NCI-H460 (cell line): ENCODE measurements around the gene SMC4. TPM values are rescaled to one million over a fixed set of nuclear protein-coding genes. Genes with fewer than 3 reads are reported as not detected.

Source experiments
- DNase-seq: peaks from one replicate; pipeline ENCODE4 v3.0.0-alpha.2; 2016; ENCODE audit warnings: low read depth; ENCODE audit errors: extremely low read depth
- small RNA-seq, 2 experiments: library from RNA; depleted of rRNA; stranded (forward); fragments of <200 nt; gene quantifications; one replicate each; pipeline ENCODE3, GENCODE V24; 2014
- total RNA-seq: library from RNA; depleted of rRNA; stranded (reverse); fragments of >200 nt; shearing (Covaris generic); gene quantifications from 2 replicates; pipeline ENCODE4 v1.2.3, GENCODE V29; 2014; rRNA removed

Gene SMC4
- total RNA-seq, 1 experiment from 2014 or later, result 109 TPM

DNA sequence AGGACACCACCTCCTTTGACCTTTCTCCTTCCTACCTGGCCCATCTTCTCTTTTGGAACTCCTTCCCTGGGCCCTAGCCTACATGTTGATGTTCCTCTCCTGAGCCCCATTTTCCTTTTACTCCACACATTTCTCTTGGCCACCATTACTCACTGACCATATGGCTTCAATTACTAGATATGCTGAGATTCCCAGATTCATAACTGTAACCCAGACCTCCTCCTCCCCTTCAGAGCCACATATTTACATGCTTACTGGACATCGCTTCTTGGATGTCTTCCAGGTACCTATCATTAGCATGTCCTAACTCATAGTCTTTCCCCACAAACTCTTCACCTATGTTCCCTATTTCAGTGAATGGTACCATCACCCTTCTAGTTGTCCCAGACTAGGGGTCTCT is 74.5 kb downstream of the SMC4 start:
- DNase-seq, result no peak

DNA sequence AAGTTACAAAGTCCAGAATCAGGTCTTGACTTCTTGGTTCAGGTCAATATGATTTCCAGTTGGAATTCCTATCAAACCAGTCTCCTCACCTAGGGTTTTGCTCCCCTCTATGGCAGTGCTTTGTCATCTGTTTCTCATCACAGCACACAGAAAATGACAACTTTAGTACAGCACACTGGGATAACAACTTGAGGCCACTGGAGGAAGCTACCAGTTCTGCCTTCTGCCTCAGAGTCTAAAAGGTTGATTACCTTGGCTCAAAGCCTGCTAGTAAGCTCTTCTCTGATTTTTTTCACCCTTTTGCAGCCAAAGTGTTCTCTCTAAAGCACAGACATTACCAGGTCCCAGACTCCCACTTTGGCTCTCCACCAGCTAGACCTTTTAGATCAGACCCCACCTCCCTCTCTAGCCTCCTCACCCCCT is 75.0 kb downstream of the SMC4 start:
- no peak for DNase-seq

DNA sequence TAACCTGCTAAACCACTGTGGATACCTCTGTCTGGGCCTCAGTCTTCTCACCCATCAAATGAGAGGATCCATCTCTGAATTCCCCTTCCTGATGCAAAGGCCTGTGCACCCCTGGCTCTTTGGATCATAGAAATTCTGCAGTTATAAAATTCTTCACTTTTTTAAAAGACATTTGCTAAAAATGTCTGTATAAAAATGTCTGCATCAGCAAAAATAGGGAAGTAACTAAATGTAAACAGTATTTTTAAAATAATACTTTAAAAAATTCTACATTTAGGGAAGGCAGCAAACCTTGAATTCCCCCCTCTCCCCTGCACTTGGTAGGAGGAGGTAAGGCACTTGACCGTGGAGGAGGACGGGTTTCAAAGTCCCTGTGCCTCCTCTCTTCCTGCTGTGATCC is 75.7 kb downstream of the SMC4 start:
- DNase-seq, result no peak

DNA sequence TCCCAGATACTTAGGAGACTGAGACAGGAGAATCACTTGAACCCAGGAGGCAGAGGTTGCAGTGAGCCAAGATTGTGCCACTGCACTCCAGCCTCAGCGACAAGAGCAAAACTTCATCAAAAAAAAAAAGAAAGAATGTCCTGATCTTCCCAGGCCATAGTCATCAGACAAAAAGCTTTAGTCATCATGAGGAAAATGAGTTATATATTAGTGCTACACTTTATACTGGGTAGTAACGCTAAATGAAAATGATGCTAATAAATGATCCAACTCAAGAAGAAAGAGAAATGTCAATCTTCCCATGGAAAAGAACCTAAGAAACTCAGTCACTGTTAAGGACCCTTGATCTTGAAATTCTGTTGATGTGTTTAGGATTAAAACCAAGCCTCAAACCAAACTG is 76.4 kb downstream of the SMC4 start:
- DNase-seq, result no peak

DNA sequence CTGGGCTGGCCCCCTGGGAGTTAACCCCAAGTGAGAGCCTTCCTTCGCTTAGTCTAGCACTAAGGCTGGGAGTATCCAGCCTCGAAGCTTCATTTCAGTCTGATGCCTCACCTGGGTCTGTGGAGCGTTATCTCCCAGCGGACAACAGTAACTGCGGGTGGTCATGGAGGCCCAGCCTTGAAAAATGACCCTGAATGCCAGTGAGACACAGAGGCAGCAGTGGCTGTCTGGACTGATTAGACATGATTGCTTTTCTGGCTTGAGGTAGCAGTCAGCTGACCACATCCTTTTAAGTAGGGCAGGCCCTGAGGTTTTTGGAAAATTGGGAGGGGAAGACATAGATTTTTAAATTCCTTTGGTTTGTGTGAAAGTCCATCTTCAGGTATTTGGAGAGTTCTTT is 78.3 kb downstream of the SMC4 start:
- DNase-seq, result no peak

DNA sequence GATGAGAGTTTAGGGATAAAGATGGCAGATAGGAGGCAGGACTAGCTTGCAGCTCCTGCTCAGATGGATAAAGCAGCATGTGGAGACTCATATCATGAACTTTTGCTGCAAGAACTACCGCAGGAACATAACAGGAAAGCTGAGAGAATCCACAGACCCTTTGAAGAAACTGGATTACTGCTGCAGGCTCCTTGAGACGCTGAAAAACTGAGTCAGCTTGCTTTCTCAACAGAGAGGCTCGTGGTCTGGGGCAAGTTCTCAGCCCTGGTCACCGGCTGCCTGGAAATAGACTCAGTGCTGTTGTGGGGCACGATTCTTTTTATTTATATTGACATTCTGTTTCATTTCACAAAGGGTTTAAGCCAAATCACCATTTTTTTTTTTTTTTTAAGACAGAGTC is 78.9 kb downstream of the SMC4 start:
- no peak for DNase-seq

DNA sequence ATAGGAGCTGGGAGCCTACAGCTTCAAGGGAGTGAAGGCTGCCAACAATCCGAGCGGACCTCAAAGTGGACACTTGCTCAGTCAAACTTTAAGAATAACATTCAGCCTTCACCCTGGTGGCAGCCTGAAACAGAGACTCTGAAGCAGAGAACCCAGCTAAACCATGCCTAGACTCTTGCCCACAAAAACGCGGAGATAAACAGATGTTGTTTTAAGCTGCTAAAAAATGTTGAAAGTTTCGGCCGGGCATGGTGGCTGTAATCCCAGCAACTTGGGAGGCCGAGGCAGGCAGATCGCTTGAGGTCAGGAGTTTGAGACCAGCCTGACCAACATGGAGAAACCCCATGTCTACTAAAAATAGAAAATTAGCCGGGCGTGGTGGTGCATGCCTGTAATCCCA is 79.9 kb downstream of the SMC4 start:
- DNase-seq, result no peak

DNA sequence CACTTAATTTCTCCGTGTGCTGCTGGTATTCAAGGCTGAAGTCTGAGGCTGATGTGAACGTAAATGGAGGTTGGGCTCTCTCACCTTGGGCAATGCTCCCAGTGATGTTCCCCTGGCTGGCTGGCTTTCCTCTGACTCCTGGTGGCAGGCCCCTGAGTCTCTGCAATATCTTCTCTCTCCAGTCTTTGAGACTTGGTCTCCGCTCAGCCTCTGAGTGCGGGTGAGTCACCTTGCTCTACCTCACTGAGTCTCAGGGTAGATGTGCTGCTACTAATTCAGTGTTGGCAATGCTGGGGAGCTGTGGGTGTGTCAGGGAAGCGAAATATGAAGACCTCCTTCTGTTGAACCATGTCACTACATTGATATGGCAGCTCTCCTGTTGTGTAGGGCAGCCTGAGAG is 81.5 kb downstream of the SMC4 start:
- no peak for DNase-seq

DNA sequence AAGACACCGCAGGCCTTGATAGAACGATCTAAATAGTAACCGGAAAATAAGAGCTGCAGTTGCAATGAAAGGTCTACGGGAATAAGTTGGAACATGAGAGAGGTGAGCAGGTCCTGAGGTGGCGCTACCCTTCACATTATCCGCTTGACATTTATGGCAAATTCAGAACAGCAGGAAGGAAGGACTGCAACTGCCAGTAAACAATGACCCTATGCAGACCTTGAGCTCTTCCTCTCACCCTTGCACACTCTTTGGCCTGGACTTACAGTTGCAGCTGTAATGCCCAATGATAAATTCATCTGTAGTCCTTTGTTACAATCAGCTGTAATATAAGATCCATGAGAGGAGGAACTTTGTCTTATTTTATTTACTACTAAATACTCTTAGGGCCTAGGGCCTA is 82.4 kb downstream of the SMC4 start:
- DNase-seq, result no peak

DNA sequence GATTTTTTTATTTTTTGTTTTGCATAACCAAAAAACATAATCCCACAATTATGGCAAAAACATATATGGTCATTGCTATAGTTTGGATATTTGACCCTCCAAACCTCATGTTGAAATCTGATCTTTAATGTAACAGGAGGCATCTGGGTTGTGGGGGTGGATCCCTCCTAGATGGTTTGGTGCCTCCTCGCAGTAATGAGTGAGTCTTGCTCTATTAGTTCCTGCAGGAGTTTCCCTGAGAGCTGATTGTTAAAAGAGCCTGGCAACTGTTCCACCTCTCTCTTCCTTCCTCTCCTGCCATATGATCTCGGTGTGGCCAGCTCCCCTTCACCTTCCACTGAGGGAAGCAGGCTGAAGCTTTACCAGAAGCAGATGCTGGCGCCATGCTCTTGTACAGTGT is 83.3 kb downstream of the SMC4 start:
- DNase-seq, result no peak

Small RNAs within 50 kb of the gene (small RNA-seq; reads per million reads assigned to genes)
- gene MIR15B, result 4.1 to 48.9 reads per million in 2 experiments
- 0.68 to 20.1 reads per million in 2 experiments for gene MIR16-2
- gene RNU7-136P, result 0 reads per million in 2 experiments

Other genes with a start within 250 kb of the SMC4 start
- not detected in 2 replicates for gene C3orf80, start 174.2 kb upstream of the SMC4 start, total RNA-seq
- 15.1 and 20.9 TPM in 2 replicates for gene IFT80, start 425 bp upstream of the SMC4 start, total RNA-seq
- gene TRIM59, start 50.1 kb downstream of the SMC4 start, total RNA-seq, result 20.1 and 20.5 TPM in 2 replicates
- 27.0 and 31.7 TPM in 2 replicates for gene KPNA4, start 165.9 kb downstream of the SMC4 start, total RNA-seq